Cardiac muscle cell (in vitro differentiated cells and primary cell): ENCODE results near the gene CENPB. TPM values are rescaled to one million over a fixed set of nuclear protein-coding genes. Genes with fewer than 3 reads are reported as not detected.
"Not testable (repeated sequence)": the region's sequence is repeated elsewhere in the genome, so short reads cannot be mapped to it uniquely, and the experiment has no call there.

Experiments
- DNase-seq, 2 donors: peaks; one replicate each; pipeline versions ENCODE4 v3.0.0 to v3.0.0-alpha.2; 2010 to 2017; ENCODE audit warnings: low read depth in 1 of 2, low spot score in 1 of 2
- H3K27ac ChIP-seq: fragments of 200-600 bp; sonication (generic); 2 replicates; pipeline ENCODE4 v1.5.1; 2016
- H3K27me3 ChIP-seq: fragments of 200-600 bp; sonication (generic); 2 replicates; pipeline ENCODE4 v1.6.0; 2016; ENCODE audit warnings: control low read depth
- H3K36me3 ChIP-seq: fragments of 200-600 bp; sonication (generic); 2 replicates; pipeline ENCODE4 v1.5.1; 2016; ENCODE audit warnings: control low read depth
- H3K4me1 ChIP-seq: fragments of 200-600 bp; sonication (generic); 2 replicates; pipeline ENCODE4 v1.8.1; 2017; ENCODE audit warnings: low read depth, mild to moderate bottlenecking, mixed run types
- H3K4me3 ChIP-seq: fragments of 200-600 bp; sonication (generic); 2 replicates; pipeline ENCODE4 v1.5.1; 2016; ENCODE audit warnings: mild to moderate bottlenecking
- H3K9me3 ChIP-seq: fragments of 200-600 bp; sonication (generic); 2 replicates; pipeline ENCODE4 v1.5.1; 2017; ENCODE audit warnings: low read depth, mild to moderate bottlenecking, control low read depth
- polyA plus RNA-seq: library from polyadenylated mRNA; unstranded; fragments of >200 nt; fragmentation: Nextera tagmentation; extraction: Ambion mirVana; gene quantifications from 2 replicates; pipeline ENCODE4 v1.2.1, GENCODE V29; 2016
- total RNA-seq: library from RNA; depleted of rRNA; stranded (reverse); fragments of >200 nt; gene quantifications from 2 replicates; pipeline ENCODE4 v1.2.3, GENCODE V29; 2016
- TF ChIP-seq, protein P1 (sequence below): IDR thresholded peaks from 2 replicates; pipeline ENCODE4 v1.5.1; 2012; ENCODE audit warnings: low read depth, mild to moderate bottlenecking, low read length

CENPB gene
- total and polyA plus RNA-seq, 2 experiments from 2014 or later = 12.5 to 47.6 TPM

- Histone ChIP-seq H3K9me3 (no peaks in the 10 kb centered on the region), H3K27ac (no peak overlapping the region), H3K4me1 (peaks cover 10% of the 10 kb centered on the region)
These were observed 11.2 kb upstream of the CENPB start for GRCh38 chr20:3797592-3798372.

GRCh38 chr20:3797226-3797545 lies 10.6 kb upstream of the CENPB start:
- Histone ChIP-seq H3K4me3 (peak overlapping the region; percentile 49), H3K4me1 (peaks cover 10% of the 10 kb centered on the region), H3K36me3 (no peaks in the 10 kb centered on the region), H3K27me3 (no peaks in the 10 kb centered on the region), H3K27ac (no peak overlapping the region), H3K9me3 (no peaks in the 10 kb centered on the region)
- no peak for DNase-seq
- TF ChIP-seq, protein P1, sequence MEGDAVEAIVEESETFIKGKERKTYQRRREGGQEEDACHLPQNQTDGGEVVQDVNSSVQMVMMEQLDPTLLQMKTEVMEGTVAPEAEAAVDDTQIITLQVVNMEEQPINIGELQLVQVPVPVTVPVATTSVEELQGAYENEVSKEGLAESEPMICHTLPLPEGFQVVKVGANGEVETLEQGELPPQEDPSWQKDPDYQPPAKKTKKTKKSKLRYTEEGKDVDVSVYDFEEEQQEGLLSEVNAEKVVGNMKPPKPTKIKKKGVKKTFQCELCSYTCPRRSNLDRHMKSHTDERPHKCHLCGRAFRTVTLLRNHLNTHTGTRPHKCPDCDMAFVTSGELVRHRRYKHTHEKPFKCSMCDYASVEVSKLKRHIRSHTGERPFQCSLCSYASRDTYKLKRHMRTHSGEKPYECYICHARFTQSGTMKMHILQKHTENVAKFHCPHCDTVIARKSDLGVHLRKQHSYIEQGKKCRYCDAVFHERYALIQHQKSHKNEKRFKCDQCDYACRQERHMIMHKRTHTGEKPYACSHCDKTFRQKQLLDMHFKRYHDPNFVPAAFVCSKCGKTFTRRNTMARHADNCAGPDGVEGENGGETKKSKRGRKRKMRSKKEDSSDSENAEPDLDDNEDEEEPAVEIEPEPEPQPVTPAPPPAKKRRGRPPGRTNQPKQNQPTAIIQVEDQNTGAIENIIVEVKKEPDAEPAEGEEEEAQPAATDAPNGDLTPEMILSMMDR = no peak

More at GRCh38 chr20:3797592-3798372, 11.2 kb upstream of the CENPB start:
- TF ChIP-seq, protein P1 = no peak
- Histone ChIP-seq H3K4me3 (peak overlapping the region; percentile 49), H3K36me3 (no peaks in the 10 kb centered on the region), H3K27me3 (no peaks in the 10 kb centered on the region)
- no peak for DNase-seq

- H3K4me1 ChIP-seq = peaks cover 10% of the 10 kb centered on the region
These were observed 10.1 kb upstream of the CENPB start for GRCh38 chr20:3796477-3797225.

DNA sequence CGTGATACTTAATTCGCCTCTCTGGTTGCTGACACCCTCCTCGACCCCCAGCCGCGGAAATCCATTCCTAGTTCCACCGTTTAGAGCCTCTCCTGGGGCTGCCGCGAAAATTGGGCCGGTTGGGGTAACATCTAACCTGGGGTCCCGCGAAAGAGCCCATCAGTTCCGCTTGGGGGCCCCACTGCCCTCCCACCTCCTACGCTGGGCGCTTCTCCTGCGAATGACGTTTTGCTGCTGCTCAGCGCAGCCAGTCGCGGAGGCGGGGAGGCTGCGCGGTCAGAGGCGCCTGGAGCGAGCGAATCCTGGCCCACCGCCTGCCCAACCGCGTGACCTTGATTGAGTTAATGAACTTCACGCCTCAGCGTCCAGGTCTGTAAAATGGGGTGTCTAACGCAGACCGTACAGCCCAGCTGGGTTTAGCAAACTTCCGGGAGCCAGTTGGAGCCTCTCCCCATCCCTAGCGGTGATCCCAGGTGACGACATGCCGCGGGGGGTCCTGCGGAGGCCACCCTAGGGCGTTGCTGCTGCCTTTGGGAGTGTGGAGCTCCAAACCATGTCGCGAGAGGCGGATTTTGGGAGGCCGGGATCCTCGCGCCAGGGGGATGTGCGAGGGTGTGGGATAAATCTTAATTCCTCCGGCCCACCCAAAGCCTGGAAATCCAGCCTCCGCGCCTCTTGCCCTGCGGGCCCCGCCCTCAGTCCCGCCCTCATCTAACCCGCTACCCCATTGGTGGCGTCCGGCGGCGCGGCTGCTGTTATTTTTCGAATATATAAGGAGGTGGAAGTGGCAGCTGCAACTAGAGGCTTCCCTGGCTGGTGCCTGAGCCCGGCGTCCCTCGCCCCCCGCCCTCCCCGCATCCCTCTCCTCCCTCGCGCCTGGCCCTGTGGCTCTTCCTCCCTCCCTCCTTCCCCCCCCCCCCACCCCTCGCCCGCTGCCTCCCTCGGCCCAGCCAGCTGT lies 9.2 kb upstream of the CENPB start, which contains the start of gene CDC25B:
TSS of gene CDC25B (plus strand) at position 800 of the 958 bp plus-strand sequence. CDS start 222 bp downstream, outside the sequence.
- no peaks in the 10 kb centered on the region for H3K36me3 ChIP-seq
- peak within 1 kb of the TSS; percentile 49 for H3K4me3 ChIP-seq
- no peaks in the 10 kb centered on the region for H3K27me3 ChIP-seq
- TF ChIP-seq, protein P1 = peak; percentile 37
- H3K27ac ChIP-seq = no peak within 1 kb of the TSS
- H3K9me3 ChIP-seq = no peaks in the 10 kb centered on the region
- H3K4me1 ChIP-seq = peaks cover 10% of the 10 kb centered on the region
- peak; percentile 93 to 94 for DNase-seq

More at GRCh38 chr20:3796477-3797225, 10.1 kb upstream of the CENPB start:
- H3K9me3 ChIP-seq = no peaks in the 10 kb centered on the region
- TF ChIP-seq, protein P1 = no peak
- DNase-seq = no peak
- H3K27ac ChIP-seq = no peak overlapping the region
- H3K27me3 ChIP-seq = no peaks in the 10 kb centered on the region
- no peaks in the 10 kb centered on the region for H3K36me3 ChIP-seq
- peak overlapping the region; percentile 49 for H3K4me3 ChIP-seq

DNA sequence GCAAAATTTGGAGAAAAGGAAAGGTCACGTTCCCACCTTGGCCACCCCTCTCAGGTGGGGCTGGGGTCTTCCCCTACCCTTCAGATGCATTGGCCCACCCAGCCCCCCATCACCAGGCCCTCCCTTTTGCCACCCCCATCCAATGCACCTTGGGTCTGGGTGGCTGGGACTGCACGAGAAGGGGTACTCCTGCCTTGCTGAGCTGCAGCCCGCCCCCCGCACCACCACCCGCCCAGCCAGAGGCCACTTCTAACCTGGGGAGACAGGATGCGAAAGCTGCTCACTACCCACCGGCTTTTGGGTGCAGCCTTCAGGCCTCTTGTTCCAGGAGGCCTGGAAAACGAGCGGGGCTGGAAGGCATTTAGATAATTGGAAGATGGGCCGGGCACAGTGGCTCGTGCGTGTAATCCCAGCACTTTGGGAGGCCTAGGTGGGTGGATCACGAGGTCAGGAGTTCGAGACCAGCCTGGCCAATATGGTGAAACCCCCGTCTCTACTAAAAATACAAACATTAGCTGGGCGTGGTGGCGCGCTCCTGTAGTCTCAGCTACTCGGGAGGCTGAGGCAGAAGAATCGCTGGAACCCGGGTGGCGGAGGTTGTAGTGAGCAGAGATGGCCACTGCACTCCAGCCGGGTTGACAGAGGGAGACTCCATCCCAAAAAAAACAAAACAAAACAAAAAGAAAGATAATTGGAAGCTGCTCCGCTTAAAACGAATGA lies 8.3 kb upstream of the CENPB start:
- Histone ChIP-seq H3K9me3 (no peaks in the 10 kb centered on the region), H3K36me3 (no peaks in the 10 kb centered on the region), H3K4me1 (peaks cover 7% of the 10 kb centered on the region), H3K4me3 (no peak overlapping the region), H3K27me3 (no peaks in the 10 kb centered on the region), H3K27ac (no peak overlapping the region)
- TF ChIP-seq, protein P1 = no peak
- no peak for DNase-seq

- H3K4me3 ChIP-seq, H3K4me1 ChIP-seq, H3K27me3 ChIP-seq, DNase-seq, H3K9me3 ChIP-seq, H3K36me3 ChIP-seq, H3K27ac ChIP-seq: not testable (repeated sequence)
These were observed 7.6 kb upstream of the CENPB start for GRCh38 chr20:3794168-3794567.

- H3K36me3 ChIP-seq, H3K27me3 ChIP-seq, H3K9me3 ChIP-seq, H3K27ac ChIP-seq, DNase-seq, H3K4me3 ChIP-seq, H3K4me1 ChIP-seq: not testable (repeated sequence)
These were observed 2.7 kb upstream of the CENPB start for GRCh38 chr20:3789201-3789600.
